Measurements from ENCODE around the gene MKI67.

Gene MKI67

GRCh38 chr10:128064108-128064969, 61.9 kb downstream of the MKI67 start:
- DNase-seq, result peak; percentile 71

GRCh38 chr10:128063736-128064107, 62.5 kb downstream of the MKI67 start:
- no peak for DNase-seq

GRCh38 chr10:128062881-128063563, 63.2 kb downstream of the MKI67 start:
- DNase-seq, result no peak

GRCh38 chr10:128062331-128062880, 63.8 kb downstream of the MKI67 start:
- no peak for DNase-seq

- no peak for DNase-seq
Measured at GRCh38 chr10:128061306-128062300, 64.6 kb downstream of the MKI67 start.

GRCh38 chr10:128060341-128061250, 65.6 kb downstream of the MKI67 start:
- DNase-seq, result no peak

GRCh38 chr10:128059982-128060293, 66.3 kb downstream of the MKI67 start:
- DNase-seq, result no peak

GRCh38 chr10:128059266-128059981, 66.8 kb downstream of the MKI67 start:
- no peak for DNase-seq

GRCh38 chr10:128058750-128059134, 67.5 kb downstream of the MKI67 start:
- DNase-seq, result no peak

- no peak for DNase-seq
Measured at GRCh38 chr10:128058106-128058749, 68.0 kb downstream of the MKI67 start.

GRCh38 chr10:128056303-128057050, 69.7 kb downstream of the MKI67 start:
- no peak for DNase-seq

GRCh38 chr10:128055061-128055868, 71.0 kb downstream of the MKI67 start:
- DNase-seq, result no peak

- no peak for DNase-seq
Measured at GRCh38 chr10:128054163-128054970, 71.9 kb downstream of the MKI67 start.

- no peak for DNase-seq
Measured at GRCh38 chr10:128053356-128053755, 72.9 kb downstream of the MKI67 start.

- DNase-seq, result no peak
Measured at GRCh38 chr10:128052696-128053095, 73.5 kb downstream of the MKI67 start.

- DNase-seq, result no peak
Measured at GRCh38 chr10:128051548-128051947, 74.7 kb downstream of the MKI67 start.

GRCh38 chr10:128050936-128051335, 75.3 kb downstream of the MKI67 start:
- DNase-seq, result no peak

GRCh38 chr10:128050121-128050516, 76.1 kb downstream of the MKI67 start:
- DNase-seq, result no peak
